DMS 273 treated with DMSO at 0.1 percent for 48 hours (cell line): ENCODE measurements around the gene PPP1R8.
A peak's percentile ranks its signal among the peaks of the same experiment; 100 is the strongest.
"Not testable (repeated sequence)": the region's sequence is repeated elsewhere in the genome, so short reads cannot be mapped to it uniquely, and the experiment has no call there.

Experiments
- DNase-seq: peaks from one replicate; lab custom pipeline; 2025; lab: John Stamatoyannopoulos, UW

Gene PPP1R8

GRCh38 chr1:27832762-27833161 is 2.2 kb downstream of the PPP1R8 start:
- DNase-seq = no peak

GRCh38 chr1:27833470-27833869 is 2.9 kb downstream of the PPP1R8 start:
- DNase-seq = no peak

DNA sequence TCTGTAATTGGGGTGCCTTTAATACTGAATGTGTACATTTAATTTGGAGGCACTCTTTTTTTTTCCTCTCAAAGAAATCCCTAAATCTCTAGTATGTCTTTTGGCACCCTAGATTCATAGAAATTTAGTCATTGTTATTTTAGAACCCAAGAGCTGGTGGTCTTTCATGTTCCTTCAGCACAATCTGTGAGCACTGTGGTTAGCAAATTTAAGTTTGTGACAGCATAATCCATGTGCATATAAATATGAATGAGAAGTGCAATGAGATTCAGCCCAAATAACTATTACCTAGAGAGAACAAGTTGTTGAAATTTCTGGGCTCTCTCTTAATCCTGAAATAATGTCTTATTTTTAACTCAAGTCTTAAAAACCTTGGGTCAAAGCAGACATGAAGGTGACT is 4.5 kb downstream of the PPP1R8 start:
- no peak for DNase-seq

DNA sequence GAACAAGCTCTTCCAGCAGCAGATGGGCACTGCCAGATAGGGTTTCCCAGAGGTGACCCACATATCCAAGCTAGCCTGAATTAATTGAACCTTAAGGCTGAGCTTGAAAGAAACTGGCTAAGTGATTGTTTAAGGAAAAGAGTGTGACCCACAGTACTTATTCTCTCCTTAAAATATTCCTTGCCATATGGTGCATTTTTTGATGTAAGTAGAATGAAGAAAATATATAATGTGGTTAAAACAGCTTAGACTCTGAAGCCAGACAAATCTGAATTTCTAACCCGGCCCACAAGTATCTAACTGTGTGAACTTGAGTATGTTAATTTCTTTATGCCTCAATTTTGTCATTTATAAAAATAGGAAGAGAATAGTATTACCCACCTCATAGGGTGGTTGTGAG is 4.9 kb downstream of the PPP1R8 start:
- no peak for DNase-seq

- no peak for DNase-seq
These were observed 19.4 kb downstream of the PPP1R8 start for GRCh38 chr1:27849951-27850350.

GRCh38 chr1:27855085-27855484 is 24.5 kb downstream of the PPP1R8 start:
- DNase-seq = no peak

- no peak for DNase-seq
These were observed 26.2 kb downstream of the PPP1R8 start for GRCh38 chr1:27856561-27857343.

GRCh38 chr1:27857552-27857951 is 27.0 kb downstream of the PPP1R8 start:
- DNase-seq = not testable (repeated sequence)

DNA sequence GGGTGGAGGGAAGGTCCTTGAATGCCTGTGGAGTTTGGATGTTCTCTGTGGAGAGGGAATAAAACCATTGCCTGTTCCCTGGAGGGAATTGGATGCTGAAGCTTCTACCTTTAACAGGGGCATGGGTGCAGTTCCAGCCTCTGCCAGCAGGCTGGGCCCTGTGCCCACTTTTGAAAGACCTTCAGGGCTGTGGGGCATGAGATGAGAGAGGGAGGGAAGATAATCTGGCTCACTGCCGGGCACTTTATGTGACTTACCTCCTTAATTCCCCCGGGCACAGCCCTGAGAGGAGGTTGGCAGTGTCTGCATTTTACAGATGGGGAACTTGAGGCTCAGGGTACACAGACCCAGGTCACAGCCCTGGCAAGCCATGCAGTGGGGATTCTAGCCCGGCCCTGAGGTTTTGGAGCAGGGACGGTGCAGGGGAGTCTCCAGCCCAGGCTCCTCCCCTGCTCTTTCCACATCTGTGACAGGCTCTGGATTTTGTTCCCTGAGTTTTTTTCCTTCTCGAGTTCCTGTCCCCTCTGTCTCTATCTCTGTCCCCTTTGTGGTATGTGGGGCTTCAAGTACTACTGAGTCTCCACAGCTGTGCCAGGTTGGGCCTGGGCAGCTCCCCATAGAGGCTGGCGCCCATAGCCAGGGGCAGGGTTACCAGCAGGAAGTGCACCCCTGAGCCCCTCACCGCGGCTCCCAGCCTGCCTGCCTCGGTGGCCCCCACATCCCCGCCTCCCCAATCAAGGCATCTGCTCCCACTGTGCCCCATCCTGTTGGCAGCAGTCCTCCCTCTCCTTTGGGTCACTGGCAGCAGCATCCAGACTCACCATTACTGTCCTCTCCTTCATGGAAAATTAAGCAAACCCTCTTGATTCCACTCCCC is 27.7 kb downstream of the PPP1R8 start:
- peak; percentile 35 for DNase-seq

DNA sequence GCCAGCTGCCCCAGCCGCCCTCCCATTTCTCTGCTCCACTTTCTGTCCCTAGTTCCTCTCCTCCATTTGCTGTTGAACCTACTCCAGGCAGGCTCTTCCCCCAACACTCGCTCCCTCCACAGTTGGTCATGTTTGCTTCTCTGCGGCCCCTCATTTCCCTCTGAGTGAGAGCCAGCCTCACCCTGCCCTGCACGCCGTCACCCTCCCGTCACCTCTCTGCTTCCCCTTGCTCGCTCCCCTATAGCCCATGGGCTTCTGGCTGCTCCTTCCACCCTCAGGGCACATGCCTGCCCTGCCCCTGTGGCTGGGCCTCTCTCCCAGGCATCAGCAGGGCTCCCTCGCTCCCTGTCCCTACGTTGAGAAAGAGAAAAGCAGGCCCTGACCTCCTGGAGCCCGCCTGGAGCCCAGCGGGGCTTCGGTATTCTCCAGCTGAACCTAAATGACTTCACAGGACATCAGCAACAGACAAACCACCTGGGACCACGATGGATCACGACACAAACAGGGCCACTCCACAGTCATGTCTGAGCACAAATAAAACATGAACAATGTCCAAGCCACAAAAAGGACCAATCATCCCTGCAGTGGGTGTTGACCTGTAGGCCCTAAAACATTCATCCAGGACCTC is 28.5 kb downstream of the PPP1R8 start:
- no peak for DNase-seq

DNA sequence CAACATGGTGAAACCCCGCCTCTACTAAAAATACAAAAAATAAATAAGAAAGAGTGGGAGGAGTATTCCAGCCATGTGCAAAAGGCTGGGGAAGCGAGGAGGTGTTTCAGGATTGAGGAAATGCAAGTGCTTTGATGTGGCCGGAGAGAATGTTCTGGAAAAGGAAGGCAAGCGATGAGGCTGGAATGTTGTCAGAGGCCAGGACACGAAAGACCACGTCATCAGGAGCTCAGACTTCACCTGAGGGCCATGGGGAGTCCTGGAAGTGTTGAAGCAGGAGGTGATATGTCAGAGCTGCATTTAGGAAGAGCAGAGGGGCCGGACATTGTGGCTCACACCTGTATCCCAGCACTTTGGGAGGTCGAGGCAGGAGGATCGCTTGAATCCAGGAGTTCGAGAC is 30.9 kb downstream of the PPP1R8 start:
- DNase-seq = no peak

GRCh38 chr1:27862004-27862403 is 31.4 kb downstream of the PPP1R8 start:
- no peak for DNase-seq

DNA sequence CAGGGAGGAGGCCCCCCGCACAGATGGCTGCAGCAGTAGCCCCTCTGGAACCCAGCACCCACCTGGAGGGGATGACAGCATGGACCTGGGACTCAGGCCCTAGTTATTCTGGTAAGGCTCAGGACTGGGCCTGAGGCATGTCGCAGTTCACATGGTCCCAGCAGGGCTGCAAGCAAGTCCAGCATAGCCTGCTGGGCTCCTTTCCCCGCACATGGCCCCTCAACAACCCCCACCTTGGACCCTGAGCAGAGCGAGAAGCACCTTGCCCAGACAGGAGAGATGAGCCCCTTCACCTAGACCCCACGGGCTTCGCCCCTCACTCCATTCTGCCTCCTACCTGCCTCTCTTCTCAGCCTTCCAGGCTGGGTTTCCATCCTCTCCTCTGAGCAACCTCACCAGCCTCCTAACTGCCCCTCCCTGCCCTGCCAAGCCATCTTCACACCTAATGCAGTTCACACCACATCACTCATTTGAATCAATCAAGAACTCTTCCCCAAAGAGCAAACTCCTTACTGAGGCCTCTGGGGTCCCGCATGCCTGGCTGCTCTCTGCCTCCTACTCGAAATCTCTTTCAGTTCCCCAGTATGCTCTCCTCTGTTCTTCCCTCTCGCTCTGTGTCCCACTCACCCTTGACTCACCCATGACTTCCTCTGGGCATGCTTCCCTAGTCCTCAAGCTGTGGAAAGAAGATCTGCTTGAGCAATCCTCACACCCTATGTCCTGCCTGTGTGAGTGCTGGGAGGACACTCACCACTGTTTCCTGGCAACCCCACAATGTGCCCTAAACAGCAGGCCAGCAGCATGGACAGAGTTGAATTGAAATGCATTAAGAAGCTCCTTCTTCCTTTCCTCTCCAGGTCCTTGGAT is 32.3 kb downstream of the PPP1R8 start:
- no peak for DNase-seq

DNA sequence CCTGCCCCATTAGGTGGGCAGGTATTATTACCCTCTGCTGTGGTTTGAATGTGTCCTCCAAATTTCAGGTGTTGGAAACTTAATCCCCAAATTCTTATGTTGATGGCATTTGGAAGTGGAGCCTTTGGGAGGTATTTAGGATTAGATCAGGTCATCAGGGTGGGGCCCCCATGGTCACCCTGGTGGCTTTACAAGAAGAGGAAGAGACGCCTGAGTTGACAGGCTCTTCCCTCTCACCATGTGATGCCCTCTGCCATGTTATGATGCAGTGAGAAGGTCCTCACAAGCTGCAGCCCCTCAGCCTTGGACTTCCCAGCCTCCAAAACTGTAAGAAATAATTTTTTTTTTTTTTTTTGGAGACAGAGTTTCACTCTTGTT is 32.9 kb downstream of the PPP1R8 start:
- DNase-seq = no peak

- DNase-seq = no peak
These were observed 33.8 kb downstream of the PPP1R8 start for GRCh38 chr1:27864264-27864895.

- no peak for DNase-seq
These were observed 35.2 kb downstream of the PPP1R8 start for GRCh38 chr1:27865821-27866220.

- DNase-seq = no peak
These were observed 38.0 kb downstream of the PPP1R8 start for GRCh38 chr1:27868556-27868931.

GRCh38 chr1:27868932-27869718 is 38.5 kb downstream of the PPP1R8 start:
- no peak for DNase-seq

GRCh38 chr1:27869719-27870085 is 39.1 kb downstream of the PPP1R8 start:
- no peak for DNase-seq

DNA sequence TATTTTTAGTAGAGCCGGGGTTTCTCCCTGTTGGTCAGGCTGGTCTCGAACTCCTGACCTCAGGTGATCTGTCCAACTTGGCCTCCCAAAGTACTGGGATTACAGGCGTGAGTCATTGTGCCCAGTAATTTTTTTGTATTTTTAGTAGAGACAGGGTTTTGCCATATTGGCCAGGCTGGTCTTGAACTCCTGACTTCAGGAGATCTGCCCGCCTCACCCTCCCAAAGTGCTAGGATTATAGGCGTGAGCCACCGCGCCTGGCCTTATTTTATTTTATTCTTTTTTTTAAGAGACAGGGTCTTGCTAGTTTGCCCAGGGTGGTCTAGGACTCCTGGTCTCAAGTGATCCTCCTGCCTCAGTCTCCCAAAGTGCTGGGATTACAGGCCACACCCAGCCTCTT is 40.5 kb downstream of the PPP1R8 start:
- DNase-seq = not testable (repeated sequence)
